ENCODE data around the gene SLC25A33. TPM values are rescaled to one million over a fixed set of nuclear protein-coding genes. Genes with fewer than 3 reads are reported as not detected.

The SLC25A33 gene
- total RNA-seq, 1 experiment from 2014 or later: 15.2 TPM

- Histone ChIP-seq H3K27ac (no peak overlapping the region), H3K4me3 (no peak overlapping the region), H3K36me3 (no peaks in the 10 kb centered on the region), H3K9me3 (replicated peaks) (no peaks in the 10 kb centered on the region), H3K27me3 (replicated peaks) (no peaks in the 10 kb centered on the region), H3K4me1 (replicated peaks) (no peaks in the 10 kb centered on the region)
- no peak for DNase-seq (ENCODE audit: low read depth in 1 of 2, low spot score in 2 of 2)
Observed at GRCh38 chr1:9518454-9518998, 20.7 kb upstream of the SLC25A33 start.

GRCh38 chr1:9520411-9520810 is 18.9 kb upstream of the SLC25A33 start:
- no peak overlapping the region for H3K4me3 ChIP-seq
- H3K4me1 ChIP-seq (replicated peaks): no peaks in the 10 kb centered on the region
- no peak overlapping the region for H3K27ac ChIP-seq
- no peaks in the 10 kb centered on the region for H3K36me3 ChIP-seq
- no peaks in the 10 kb centered on the region for H3K27me3 ChIP-seq (replicated peaks)
- no peaks in the 10 kb centered on the region for H3K9me3 ChIP-seq (replicated peaks)
- no peak for DNase-seq (ENCODE audit: low read depth in 1 of 2, low spot score in 2 of 2)

GRCh38 chr1:9529190-9529589 is 10.1 kb upstream of the SLC25A33 start:
- H3K27ac ChIP-seq: no peak overlapping the region
- no peaks in the 10 kb centered on the region for H3K4me1 ChIP-seq (replicated peaks)
- no peaks in the 10 kb centered on the region for H3K9me3 ChIP-seq (replicated peaks)
- H3K4me3 ChIP-seq: no peak overlapping the region
- H3K27me3 ChIP-seq (replicated peaks): no peaks in the 10 kb centered on the region
- DNase-seq (ENCODE audit: low read depth in 1 of 2, low spot score in 2 of 2): no peak
- no peaks in the 10 kb centered on the region for H3K36me3 ChIP-seq

- Histone ChIP-seq H3K27me3 (replicated peaks) (no peaks in the 10 kb centered on the region), H3K9me3 (replicated peaks) (no peaks in the 10 kb centered on the region), H3K36me3 (no peaks in the 10 kb centered on the region), H3K4me1 (replicated peaks) (no peaks in the 10 kb centered on the region), H3K27ac (no peak overlapping the region), H3K4me3 (no peak overlapping the region)
- DNase-seq (ENCODE audit: low read depth in 1 of 2, low spot score in 2 of 2): no peak
Observed at GRCh38 chr1:9530320-9530719, 8.9 kb upstream of the SLC25A33 start.

- peaks cover 5% of the 10 kb centered on the region for H3K36me3 ChIP-seq
- no peak for DNase-seq (ENCODE audit: low read depth in 1 of 2, low spot score in 2 of 2)
- no peaks in the 10 kb centered on the region for H3K27me3 ChIP-seq (replicated peaks)
- peaks cover 4% of the 10 kb centered on the region; the same call in 1 of the 2 replicates for H3K4me1 ChIP-seq (replicated peaks)
- no peaks in the 10 kb centered on the region for H3K9me3 ChIP-seq (replicated peaks)
- H3K27ac ChIP-seq: no peak overlapping the region
- H3K4me3 ChIP-seq: no peak overlapping the region
Observed at GRCh38 chr1:9534953-9535352, 4.3 kb upstream of the SLC25A33 start.

- Histone ChIP-seq H3K27ac (no peak overlapping the region), H3K9me3 (replicated peaks) (no peaks in the 10 kb centered on the region), H3K4me1 (replicated peaks) (peaks cover 11% of the 10 kb centered on the region; the same call in 1 of the 2 replicates), H3K4me3 (no peak overlapping the region), H3K36me3 (peaks cover 5% of the 10 kb centered on the region), H3K27me3 (replicated peaks) (no peaks in the 10 kb centered on the region)
- no peak for DNase-seq (ENCODE audit: low read depth in 1 of 2, low spot score in 2 of 2)
Observed at GRCh38 chr1:9536301-9536700, 3.0 kb upstream of the SLC25A33 start.

- Histone ChIP-seq H3K9me3 (replicated peaks) (no peaks in the 10 kb centered on the region), H3K27me3 (replicated peaks) (no peaks in the 10 kb centered on the region), H3K4me3 (no peak overlapping the region), H3K27ac (no peak overlapping the region), H3K4me1 (replicated peaks) (peaks cover 11% of the 10 kb centered on the region; the same call in 1 of the 2 replicates), H3K36me3 (peaks cover 9% of the 10 kb centered on the region)
- no peak for DNase-seq (ENCODE audit: low read depth in 1 of 2, low spot score in 2 of 2)
Observed at GRCh38 chr1:9537863-9538668, 1.2 kb upstream of the SLC25A33 start.

- Histone ChIP-seq H3K4me1 (replicated peaks) (peaks cover 11% of the 10 kb centered on the region; the same call in 1 of the 2 replicates), H3K9me3 (replicated peaks) (no peaks in the 10 kb centered on the region), H3K4me3 (peak overlapping the region; percentile 99; the same call in 1 of the 2 replicates), H3K36me3 (peaks cover 9% of the 10 kb centered on the region), H3K27ac (peak overlapping the region; percentile 16; the same call in 1 of the 2 replicates), H3K27me3 (replicated peaks) (no peaks in the 10 kb centered on the region)
- DNase-seq (ENCODE audit: low read depth in 1 of 2, low spot score in 2 of 2): no peak
Observed at GRCh38 chr1:9538669-9539164, 548 bp upstream of the SLC25A33 start.

GRCh38 chr1:9539829-9540550 is 725 bp downstream of the SLC25A33 start:
- peak; percentile 64 to 76 for DNase-seq (ENCODE audit: low read depth in 1 of 2, low spot score in 2 of 2)
- H3K27me3 ChIP-seq (replicated peaks): no peaks in the 10 kb centered on the region
- H3K9me3 ChIP-seq (replicated peaks): no peaks in the 10 kb centered on the region
- peaks cover 11% of the 10 kb centered on the region; the same call in 1 of the 2 replicates for H3K4me1 ChIP-seq (replicated peaks)
- H3K4me3 ChIP-seq: peak overlapping the region; percentile 99
- H3K27ac ChIP-seq: peak overlapping the region; percentile 89
- peaks cover 9% of the 10 kb centered on the region for H3K36me3 ChIP-seq

- Histone ChIP-seq H3K9me3 (replicated peaks) (no peaks in the 10 kb centered on the region), H3K4me1 (replicated peaks) (peaks cover 11% of the 10 kb centered on the region; the same call in 1 of the 2 replicates), H3K4me3 (no peak overlapping the region), H3K27ac (no peak overlapping the region), H3K36me3 (peaks cover 9% of the 10 kb centered on the region), H3K27me3 (replicated peaks) (no peaks in the 10 kb centered on the region)
- no peak for DNase-seq (ENCODE audit: low read depth in 1 of 2, low spot score in 2 of 2)
Observed at GRCh38 chr1:9542430-9542829, 3.2 kb downstream of the SLC25A33 start.

GRCh38 chr1:9544926-9545325 is 5.7 kb downstream of the SLC25A33 start:
- H3K9me3 ChIP-seq (replicated peaks): no peaks in the 10 kb centered on the region
- H3K27me3 ChIP-seq (replicated peaks): no peaks in the 10 kb centered on the region
- peaks cover 7% of the 10 kb centered on the region; the same call in 1 of the 2 replicates for H3K4me1 ChIP-seq (replicated peaks)
- no peak overlapping the region for H3K4me3 ChIP-seq
- DNase-seq (ENCODE audit: low read depth in 1 of 2, low spot score in 2 of 2): no peak
- H3K27ac ChIP-seq: no peak overlapping the region
- H3K36me3 ChIP-seq: peaks cover 4% of the 10 kb centered on the region; the same call in 1 of the 2 replicates

- Histone ChIP-seq H3K27me3 (replicated peaks) (no peaks in the 10 kb centered on the region), H3K4me1 (replicated peaks) (peaks cover 5% of the 10 kb centered on the region), H3K27ac (no peak overlapping the region), H3K36me3 (peaks cover 15% of the 10 kb centered on the region), H3K9me3 (replicated peaks) (no peaks in the 10 kb centered on the region), H3K4me3 (no peak overlapping the region)
- DNase-seq (ENCODE audit: low read depth in 1 of 2, low spot score in 2 of 2): no peak
Observed at GRCh38 chr1:9549955-9550546, 10.8 kb downstream of the SLC25A33 start.

GRCh38 chr1:9551984-9552383 is 12.7 kb downstream of the SLC25A33 start:
- H3K9me3 ChIP-seq (replicated peaks): no peaks in the 10 kb centered on the region
- no peak overlapping the region for H3K4me3 ChIP-seq
- peaks cover 30% of the 10 kb centered on the region for H3K36me3 ChIP-seq
- H3K4me1 ChIP-seq (replicated peaks): peaks cover 12% of the 10 kb centered on the region
- no peaks in the 10 kb centered on the region for H3K27me3 ChIP-seq (replicated peaks)
- H3K27ac ChIP-seq: no peak overlapping the region
- DNase-seq (ENCODE audit: low read depth in 1 of 2, low spot score in 2 of 2): no peak

Measured in SJSA1 (cell line).